H1 (cell line): Measurements from ENCODE around the gene NF1. TPM values are rescaled to one million over a fixed set of nuclear protein-coding genes. Genes with fewer than 3 reads are reported as not detected.

Source experiments
- CTCF ChIA-PET: fragments of 300-600 bp; sonication (Branson Sonifier 250); formaldehyde crosslinking; loops from one replicate; lab custom pipeline; 2021; ENCODE audit not compliant: partially characterized antibody; lab: Charles Lee
- POLR2A ChIA-PET: fragments of 300-600 bp; sonication (Branson Sonifier 250); formaldehyde crosslinking; loops from one replicate; lab custom pipeline; 2021; ENCODE audit warnings: inconsistent platforms; ENCODE audit not compliant: partially characterized antibody; lab: Charles Lee
- DNase-seq, 2 experiments: peaks; one replicate each; pipeline versions ENCODE4 v3.0.0 to v3.0.0-alpha.2; 2010 to 2022; ENCODE audit warnings: low spot score in 2 of 2, low read depth in 1 of 2, mixed read lengths in 1 of 2
- FAIRE-seq: peaks from 2 replicates; lab custom pipeline; 2011; peaks lifted over from hg19 to GRCh38; lab: Jason Lieb, UNC
- H2AFZ ChIP-seq: 2 replicates; pipeline ENCODE4 v1.8.1; 2012; ENCODE audit warnings: low read length, inconsistent platforms
- H2AK5ac ChIP-seq: 2 replicates; pipeline ENCODE4 v1.6.1; 2013; ENCODE audit warnings: low read depth, low read length
- H2BK120ac ChIP-seq: replicated peaks from 2 replicates; pipeline ENCODE3; 2013; ENCODE audit warnings: low read depth, low read length, inconsistent platforms
- H2BK12ac ChIP-seq: 2 replicates; pipeline ENCODE4 v1.6.1; 2013; ENCODE audit warnings: low read depth, low read length
- H2BK15ac ChIP-seq: 2 replicates; pipeline ENCODE4 v1.6.1; 2013; ENCODE audit warnings: low read length
- H2BK20ac ChIP-seq: 2 replicates; pipeline ENCODE4 v1.6.1; 2013; ENCODE audit warnings: low read length
- H2BK5ac ChIP-seq: 2 replicates; pipeline ENCODE4 v1.6.1; 2013; ENCODE audit warnings: low read depth, low read length
- H3K14ac ChIP-seq: 2 replicates; pipeline ENCODE4 v1.6.1; 2013; ENCODE audit warnings: inconsistent platforms; ENCODE audit not compliant: insufficient read length
- H3K18ac ChIP-seq: 2 replicates; pipeline ENCODE4 v1.6.1; 2013; ENCODE audit warnings: low read length; ENCODE audit errors: extremely low read depth
- H3K23ac ChIP-seq: 2 replicates; pipeline ENCODE4 v1.6.1; 2013; ENCODE audit warnings: inconsistent platforms; ENCODE audit not compliant: insufficient read length
- H3K23me2 ChIP-seq: 2 replicates; pipeline ENCODE4 v1.6.1; 2013; ENCODE audit warnings: low read depth, low read length
- H3K27ac ChIP-seq: 2 replicates; pipeline ENCODE4 v1.6.1; 2011; ENCODE audit warnings: low read depth, low read length, inconsistent platforms
- H3K27me3 ChIP-seq, 4 experiments: replicated peaks in 1 of 4; 1 replicate in 1 of 4; 2 replicates in 3 of 4; pipeline versions ENCODE4 v1.6.1 to v1.8.1; 2011 to 2013; ENCODE audit warnings: low read length in 3 of 4, mild to moderate bottlenecking in 3 of 4, inconsistent platforms in 2 of 4, mixed read lengths in 2 of 4, moderate library complexity in 1 of 4; ENCODE audit not compliant: control insufficient read depth in 3 of 4, insufficient read depth in 3 of 4; ENCODE audit errors: extremely low read depth in 1 of 4
- H3K36me3 ChIP-seq, 4 experiments: 2 replicates each; pipeline versions ENCODE4 v1.6.1 to v1.8.1; 2011 to 2013; ENCODE audit warnings: mild to moderate bottlenecking in 4 of 4, low read length in 3 of 4, moderate library complexity in 2 of 4, control low read depth in 1 of 4, inconsistent platforms in 1 of 4; ENCODE audit not compliant: insufficient read depth in 4 of 4, control insufficient read depth in 2 of 4
- H3K4ac ChIP-seq: replicated peaks from 2 replicates; pipeline ENCODE3; 2013; ENCODE audit warnings: low read length, low read depth, mixed read lengths, inconsistent platforms; ENCODE audit not compliant: insufficient read length
- H3K4me1 ChIP-seq, 4 experiments: replicated peaks in 1 of 4; 1 replicate in 1 of 4; 2 replicates in 3 of 4; pipeline versions ENCODE4 v1.6.1 to v1.8.1; 2011 to 2013; ENCODE audit warnings: low read length in 3 of 4, inconsistent platforms in 2 of 4, mixed read lengths in 1 of 4; ENCODE audit not compliant: insufficient read depth in 4 of 4, control insufficient read depth in 3 of 4
- H3K4me2 ChIP-seq, 2 experiments: 2 replicates each; pipeline versions ENCODE4 v1.6.1 to v1.8.1; 2011 to 2013; ENCODE audit warnings: low read depth in 2 of 2, low read length in 2 of 2, control low read depth in 1 of 2, inconsistent platforms in 1 of 2, mild to moderate bottlenecking in 1 of 2; ENCODE audit not compliant: insufficient read depth in 1 of 2
- H3K4me3 ChIP-seq, 4 experiments: fragments of 200-600, 300-600 bp in 1 of 4; sonication (generic), shearing (Covaris generic), sonication (Bioruptor Twin) in 1 of 4; 2 replicates each; pipeline versions ENCODE4 v1.5.1 to v1.8.1; 2011 to 2016; ENCODE audit warnings: low read length in 4 of 4, low read depth in 3 of 4, control low read depth in 2 of 4, inconsistent platforms in 2 of 4, mild to moderate bottlenecking in 2 of 4, mixed read lengths in 1 of 4, moderate library complexity in 1 of 4; ENCODE audit not compliant: insufficient read depth in 2 of 4; ENCODE audit errors: extremely low read depth in 1 of 4
- H3K56ac ChIP-seq: replicated peaks from 2 replicates; pipeline ENCODE3; 2013; ENCODE audit warnings: low read depth, mild to moderate bottlenecking, mixed read lengths, low read length, inconsistent platforms; ENCODE audit not compliant: insufficient read length
- H3K79me1 ChIP-seq: 2 replicates; pipeline ENCODE4 v1.6.1; 2013; ENCODE audit warnings: low read depth, low read length, control low read depth
- H3K79me2 ChIP-seq, 2 experiments: 2 replicates each; pipeline versions ENCODE4 v1.6.1 to v1.8.1; 2012 to 2013; ENCODE audit warnings: low read length in 2 of 2, mild to moderate bottlenecking in 2 of 2, inconsistent platforms in 1 of 2; ENCODE audit not compliant: insufficient read depth in 2 of 2, control insufficient read depth in 1 of 2
- H3K9ac ChIP-seq, 4 experiments: replicated peaks in 1 of 4; 1 replicate in 1 of 4; 2 replicates in 3 of 4; pipeline versions ENCODE4 v1.6.1 to v1.8.1; 2011 to 2013; ENCODE audit warnings: low read depth in 3 of 4, low read length in 3 of 4, control low read depth in 2 of 4, mild to moderate bottlenecking in 2 of 4, moderate library complexity in 2 of 4, inconsistent platforms in 1 of 4; ENCODE audit errors: extremely low read depth in 1 of 4
- H3K9me3 ChIP-seq, 2 experiments: 2 replicates each; pipeline versions ENCODE4 v1.6.1 to v1.8.1; 2012 to 2013; ENCODE audit warnings: mild to moderate bottlenecking in 2 of 2, moderate library complexity in 2 of 2, control low read depth in 1 of 2, inconsistent platforms in 1 of 2, low read depth in 1 of 2, low read length in 1 of 2, mixed read lengths in 1 of 2; ENCODE audit not compliant: insufficient read depth in 2 of 2
- H4K20me1 ChIP-seq, 2 experiments: replicated peaks in 1 of 2; 2 replicates each; pipeline versions ENCODE3 to v1.8.1; 2011 to 2013; ENCODE audit warnings: inconsistent platforms in 2 of 2, low read length in 2 of 2, mild to moderate bottlenecking in 1 of 2; ENCODE audit not compliant: insufficient read depth in 2 of 2, control insufficient read depth in 1 of 2
- H4K5ac ChIP-seq: 2 replicates; pipeline ENCODE4 v1.6.1; 2013; ENCODE audit warnings: low read length, low read depth, mixed read lengths, inconsistent platforms; ENCODE audit not compliant: insufficient read length
- H4K8ac ChIP-seq: 2 replicates; pipeline ENCODE4 v1.8.0; 2013; ENCODE audit warnings: mild to moderate bottlenecking, moderate library complexity, low read length, inconsistent platforms; ENCODE audit not compliant: insufficient read depth; ENCODE audit errors: extremely low read depth
- H4K91ac ChIP-seq: replicated peaks from 2 replicates; pipeline ENCODE3; 2013; ENCODE audit warnings: low read length, mixed read lengths, inconsistent platforms; ENCODE audit not compliant: insufficient read length
- KDM4A ChIP-seq: IDR thresholded peaks from one replicate; pipeline ENCODE4 v1.7.1; 2012; ENCODE audit warnings: low read depth, mild to moderate bottlenecking, moderate library complexity, low read length, inconsistent platforms; ENCODE audit not compliant: severe bottlenecking
- SP2 ChIP-seq: IDR thresholded peaks from 2 replicates; pipeline ENCODE4 v1.6.1; 2012; ENCODE audit warnings: mild to moderate bottlenecking, low read length, inconsistent platforms
- SRF ChIP-seq: IDR thresholded peaks from 2 replicates; pipeline ENCODE4 v1.6.1; 2011; ENCODE audit warnings: mild to moderate bottlenecking, low read depth, low read length, moderate library complexity
- WGBS, 2 experiments: shearing (Covaris generic) in 1 of 2; methylation state at CpG; one replicate each; pipeline versions ENCODE4 v1.1.6 to v1.1.7; 2013 to 2015; ENCODE audit warnings: low lambda C conversion rate in 2 of 2, mixed read lengths in 2 of 2, inconsistent platforms in 1 of 2, low coverage in 1 of 2, missing lambda C conversion rate in 1 of 2; ENCODE audit not compliant: insufficient replicate concordance in 2 of 2, insufficient coverage in 1 of 2, insufficient read length in 1 of 2; ENCODE audit errors: extremely low coverage in 1 of 2, missing lambda C conversion rate in 1 of 2; 5-methylcytosine and 5-hydroxymethylcytosine counted together
- polyA plus RNA-seq, 7 experiments: library from polyadenylated mRNA; depleted of rRNA in 3 of 7; stranded (reverse) in 5 of 7; unstranded in 2 of 7; fragments of >200 nt in 5 of 7; fragments of 200-250 nt in 2 of 7; gene quantifications; 1 replicate in 5 of 7; 2 replicates in 1 of 7; 4 replicates in 1 of 7; pipeline versions ENCODE4 v1.2.1 to v1.2.3, GENCODE V29; 2011 to 2013; ENCODE audit warnings: missing spikeins in 2 of 7, mixed read lengths in 2 of 7
- total RNA-seq: library from RNA; stranded (reverse); fragmentation: NEBNext Ultra II Directional; extraction: Animal tissue kit (Norgen Biotek cat#: 25700); gene quantifications from 2 replicates; pipeline ENCODE4 v1.2.1, GENCODE V29; 2021

Gene NF1
- total and polyA plus RNA-seq, 2 of the 8 experiments (the other 6 are each of a cell fraction or from before 2014, with no cell fraction given): 19.3 to 29.6 TPM

DNA sequence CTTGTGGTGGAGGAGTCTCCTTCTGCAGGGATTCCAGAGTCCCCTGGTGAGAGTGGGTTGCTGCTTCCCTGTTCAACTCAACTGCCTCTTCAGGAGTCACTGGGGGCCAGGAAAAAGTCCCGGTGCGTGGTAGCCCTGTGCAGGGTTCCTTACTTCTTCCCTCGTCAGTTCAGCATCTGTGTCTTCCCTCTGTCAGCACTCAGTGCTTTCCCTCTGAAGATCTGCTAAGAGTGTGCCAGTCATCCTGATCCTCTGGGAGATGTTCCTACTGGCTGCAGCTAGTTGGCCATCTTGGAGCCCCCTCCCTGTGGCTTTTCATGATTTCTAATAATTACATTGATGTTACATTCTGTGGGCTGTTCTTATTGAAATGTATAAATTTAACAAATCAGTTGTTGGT lies 36.5 kb downstream of the NF1 start:
- 100% methylated on average over 3 of the region's 3 CpGs; no CpG with 5 or more reads in 1 of the 2 experiments for WGBS, 2 experiments
- no peak overlapping the region for H2BK15ac ChIP-seq
- peaks cover 0 to 5% of the 10 kb centered on the region in 2 experiments for H4K20me1 ChIP-seq
- ChIA-PET CTCF (interaction anchor here (0.9 to 2.3 kb wide), 3 partner anchors 8 to 15 kb away, joined by 3 to 10 read pairs (median 3); no protein-coding TSS in a partner anchor), POLR2A (no interaction called here)
- no peak overlapping the region for H3K4me3 ChIP-seq
- H3K27me3 ChIP-seq: no peaks in the 10 kb centered on the region
- no peak overlapping the region for H2BK12ac ChIP-seq
- no peak overlapping the region for H3K9ac ChIP-seq
- peak overlapping the region; percentile 19; the same call in 1 of the 2 replicates for H3K18ac ChIP-seq
- no peak overlapping the region for H3K27ac ChIP-seq
- no peak overlapping the region for H3K4me2 ChIP-seq
- TF ChIP-seq SRF (no peak), KDM4A (no peak), SP2 (no peak)
- no peak overlapping the region for H3K14ac ChIP-seq
- no peak overlapping the region for H3K23ac ChIP-seq
- H3K4me1 ChIP-seq: peaks cover 3 to 11% (median 9%) of the 10 kb centered on the region in 4 experiments
- H3K9me3 ChIP-seq: no peaks in the 10 kb centered on the region
- H3K36me3 ChIP-seq: no peaks in the 10 kb centered on the region
- H2AFZ ChIP-seq: no peak overlapping the region
- peak overlapping the region; percentile 39 for H3K4ac ChIP-seq
- no peak for FAIRE-seq
- H3K23me2 ChIP-seq: no peaks in the 10 kb centered on the region; the same call in 1 of the 2 replicates
- no peak overlapping the region for H2AK5ac ChIP-seq
- peaks cover 7% of the 10 kb centered on the region; the same call in 1 of the 2 replicates for H3K79me1 ChIP-seq
- peak overlapping the region; percentile 67 for H2BK120ac ChIP-seq
- no peak overlapping the region for H4K5ac ChIP-seq
- no peak overlapping the region; the same call in 1 of the 2 replicates for H4K8ac ChIP-seq
- no peak for DNase-seq
- H3K79me2 ChIP-seq: peaks cover 0 to 64% of the 10 kb centered on the region in 2 experiments; a peak in 3 of 4 replicates
- no peak overlapping the region for H4K91ac ChIP-seq
- H2BK20ac ChIP-seq: no peak overlapping the region
- peak overlapping the region; percentile 35; the same call in 1 of the 2 replicates for H2BK5ac ChIP-seq
- H3K56ac ChIP-seq: no peak overlapping the region
